ENCODE results near the gene MXRA8.
A peak's percentile ranks its signal among the peaks of the same experiment; 100 is the strongest.

Gene MXRA8

GRCh38 chr1:1393014-1393413 lies 34.7 kb upstream of the MXRA8 start:
- DNase-seq (ENCODE audit: low read depth in 1 of 2, low spot score in 1 of 2) = no peak
- no peak overlapping the region for H3K4me3 ChIP-seq (replicated peaks; ENCODE audit: insufficient read depth, low read length)
- TF ChIP-seq GABPA (IDR thresholded peaks at IDR 0.05; ENCODE audit: low read depth) (no peak), SPI1 (IDR thresholded peaks at IDR 0.05; ENCODE audit: borderline replicate concordance, low read depth) (no peak), POLR2AphosphoS5 (IDR thresholded peaks at IDR 0.05; ENCODE audit: low read depth) (no peak)
- TF ChIP-seq, protein P1, sequence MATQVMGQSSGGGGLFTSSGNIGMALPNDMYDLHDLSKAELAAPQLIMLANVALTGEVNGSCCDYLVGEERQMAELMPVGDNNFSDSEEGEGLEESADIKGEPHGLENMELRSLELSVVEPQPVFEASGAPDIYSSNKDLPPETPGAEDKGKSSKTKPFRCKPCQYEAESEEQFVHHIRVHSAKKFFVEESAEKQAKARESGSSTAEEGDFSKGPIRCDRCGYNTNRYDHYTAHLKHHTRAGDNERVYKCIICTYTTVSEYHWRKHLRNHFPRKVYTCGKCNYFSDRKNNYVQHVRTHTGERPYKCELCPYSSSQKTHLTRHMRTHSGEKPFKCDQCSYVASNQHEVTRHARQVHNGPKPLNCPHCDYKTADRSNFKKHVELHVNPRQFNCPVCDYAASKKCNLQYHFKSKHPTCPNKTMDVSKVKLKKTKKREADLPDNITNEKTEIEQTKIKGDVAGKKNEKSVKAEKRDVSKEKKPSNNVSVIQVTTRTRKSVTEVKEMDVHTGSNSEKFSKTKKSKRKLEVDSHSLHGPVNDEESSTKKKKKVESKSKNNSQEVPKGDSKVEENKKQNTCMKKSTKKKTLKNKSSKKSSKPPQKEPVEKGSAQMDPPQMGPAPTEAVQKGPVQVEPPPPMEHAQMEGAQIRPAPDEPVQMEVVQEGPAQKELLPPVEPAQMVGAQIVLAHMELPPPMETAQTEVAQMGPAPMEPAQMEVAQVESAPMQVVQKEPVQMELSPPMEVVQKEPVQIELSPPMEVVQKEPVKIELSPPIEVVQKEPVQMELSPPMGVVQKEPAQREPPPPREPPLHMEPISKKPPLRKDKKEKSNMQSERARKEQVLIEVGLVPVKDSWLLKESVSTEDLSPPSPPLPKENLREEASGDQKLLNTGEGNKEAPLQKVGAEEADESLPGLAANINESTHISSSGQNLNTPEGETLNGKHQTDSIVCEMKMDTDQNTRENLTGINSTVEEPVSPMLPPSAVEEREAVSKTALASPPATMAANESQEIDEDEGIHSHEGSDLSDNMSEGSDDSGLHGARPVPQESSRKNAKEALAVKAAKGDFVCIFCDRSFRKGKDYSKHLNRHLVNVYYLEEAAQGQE (IDR thresholded peaks at IDR 0.05; ENCODE audit: insufficient replicate concordance, low read depth) = no peak
- TF ChIP-seq, protein P2, sequence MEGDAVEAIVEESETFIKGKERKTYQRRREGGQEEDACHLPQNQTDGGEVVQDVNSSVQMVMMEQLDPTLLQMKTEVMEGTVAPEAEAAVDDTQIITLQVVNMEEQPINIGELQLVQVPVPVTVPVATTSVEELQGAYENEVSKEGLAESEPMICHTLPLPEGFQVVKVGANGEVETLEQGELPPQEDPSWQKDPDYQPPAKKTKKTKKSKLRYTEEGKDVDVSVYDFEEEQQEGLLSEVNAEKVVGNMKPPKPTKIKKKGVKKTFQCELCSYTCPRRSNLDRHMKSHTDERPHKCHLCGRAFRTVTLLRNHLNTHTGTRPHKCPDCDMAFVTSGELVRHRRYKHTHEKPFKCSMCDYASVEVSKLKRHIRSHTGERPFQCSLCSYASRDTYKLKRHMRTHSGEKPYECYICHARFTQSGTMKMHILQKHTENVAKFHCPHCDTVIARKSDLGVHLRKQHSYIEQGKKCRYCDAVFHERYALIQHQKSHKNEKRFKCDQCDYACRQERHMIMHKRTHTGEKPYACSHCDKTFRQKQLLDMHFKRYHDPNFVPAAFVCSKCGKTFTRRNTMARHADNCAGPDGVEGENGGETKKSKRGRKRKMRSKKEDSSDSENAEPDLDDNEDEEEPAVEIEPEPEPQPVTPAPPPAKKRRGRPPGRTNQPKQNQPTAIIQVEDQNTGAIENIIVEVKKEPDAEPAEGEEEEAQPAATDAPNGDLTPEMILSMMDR (IDR thresholded peaks at IDR 0.05; ENCODE audit: insufficient read depth, low read length) = no peak
- H3K27me3 ChIP-seq (ENCODE audit: insufficient read depth, poor library complexity, severe bottlenecking) = no peaks in the 10 kb centered on the region
- no peak overlapping the region for H3K27ac ChIP-seq (replicated peaks)

DNA sequence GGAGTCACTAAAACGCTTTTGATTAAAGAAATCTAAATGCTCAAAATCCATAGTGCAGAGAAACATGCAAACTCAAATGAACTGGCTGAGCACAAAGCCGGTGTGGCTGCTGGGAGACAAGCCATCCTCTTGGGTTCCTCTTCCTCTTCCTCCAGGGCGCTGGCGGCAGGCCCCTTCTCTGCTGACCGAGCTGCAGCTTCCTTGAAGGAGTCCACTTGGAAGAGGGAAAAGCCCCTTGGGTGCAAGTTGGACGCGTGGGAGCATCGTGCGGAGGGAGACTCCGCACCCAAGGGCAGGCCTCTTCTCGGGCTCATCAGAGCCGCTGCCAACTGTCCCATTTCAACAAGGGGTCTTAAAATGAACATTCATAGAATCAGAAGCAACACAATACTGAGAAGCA lies 32.9 kb upstream of the MXRA8 start:
- H3K27me3 ChIP-seq (ENCODE audit: insufficient read depth, poor library complexity, severe bottlenecking) = no peaks in the 10 kb centered on the region
- H3K27ac ChIP-seq (replicated peaks) = no peak overlapping the region
- DNase-seq (ENCODE audit: low read depth in 1 of 2, low spot score in 1 of 2) = no peak
- TF ChIP-seq SPI1 (IDR thresholded peaks at IDR 0.05; ENCODE audit: borderline replicate concordance, low read depth) = peak; percentile 7; the same call in 1 of the 2 replicates
- TF ChIP-seq POLR2AphosphoS5 (IDR thresholded peaks at IDR 0.05; ENCODE audit: low read depth) = no peak
- no peak overlapping the region for H3K4me3 ChIP-seq (replicated peaks; ENCODE audit: insufficient read depth, low read length)

GRCh38 chr1:1390675-1391074 lies 32.3 kb upstream of the MXRA8 start:
- H3K27ac ChIP-seq (replicated peaks) = no peak overlapping the region; the same call in 1 of the 2 replicates
- no peak overlapping the region for H3K4me3 ChIP-seq (replicated peaks; ENCODE audit: insufficient read depth, low read length)
- H3K27me3 ChIP-seq (ENCODE audit: insufficient read depth, poor library complexity, severe bottlenecking) = no peaks in the 10 kb centered on the region
- no peak for DNase-seq (ENCODE audit: low read depth in 1 of 2, low spot score in 1 of 2)
- TF ChIP-seq POLR2AphosphoS5 (IDR thresholded peaks at IDR 0.05; ENCODE audit: low read depth) (no peak), GABPA (IDR thresholded peaks at IDR 0.05; ENCODE audit: low read depth) (no peak), SPI1 (IDR thresholded peaks at IDR 0.05; ENCODE audit: borderline replicate concordance, low read depth) (no peak)
- TF ChIP-seq, protein P2 (IDR thresholded peaks at IDR 0.05; ENCODE audit: insufficient read depth, low read length) = no peak
- TF ChIP-seq, protein P1 (IDR thresholded peaks at IDR 0.05; ENCODE audit: insufficient replicate concordance, low read depth) = no peak

GRCh38 chr1:1388078-1388472 lies 29.7 kb upstream of the MXRA8 start:
- Histone ChIP-seq H3K27me3 (ENCODE audit: insufficient read depth, poor library complexity, severe bottlenecking) (no peaks in the 10 kb centered on the region), H3K4me3 (replicated peaks; ENCODE audit: insufficient read depth, low read length) (no peak overlapping the region), H3K27ac (replicated peaks) (no peak overlapping the region)
- no peak for DNase-seq (ENCODE audit: low read depth in 1 of 2, low spot score in 1 of 2)
- TF ChIP-seq, protein P2 (IDR thresholded peaks at IDR 0.05; ENCODE audit: insufficient read depth, low read length) = no peak
- TF ChIP-seq POLR2AphosphoS5 (IDR thresholded peaks at IDR 0.05; ENCODE audit: low read depth) (no peak), GABPA (IDR thresholded peaks at IDR 0.05; ENCODE audit: low read depth) (no peak), SPI1 (IDR thresholded peaks at IDR 0.05; ENCODE audit: borderline replicate concordance, low read depth) (no peak)
- TF ChIP-seq, protein P1 (IDR thresholded peaks at IDR 0.05; ENCODE audit: insufficient replicate concordance, low read depth) = no peak
